Cardiac septum (tissue), 1 donor: Measurements from ENCODE around the gene SGCD. TPM values are rescaled to one million over a fixed set of nuclear protein-coding genes. Genes with fewer than 3 reads are reported as not detected.

Source experiments
- DNase-seq: peaks from one replicate; pipeline ENCODE4 v3.0.0-alpha.2; 2020; ENCODE audit warnings: low spot score
- intact Hi-C: fragments of 100-400 bp; cut with DNase I; formaldehyde crosslinking; loops from one replicate; pipeline ENCODE4 v1.14.0; 2022
- total RNA-seq: library from RNA; stranded (reverse); fragmentation: NEBNext Ultra II Directional; extraction: Animal tissue kit (Norgen Biotek cat#: 25700); gene quantifications from one replicate; pipeline ENCODE4 v1.2.1, GENCODE V29; 2021
- donor health status: DM: no; HTN: no; CAD: no.

SGCD gene
- total RNA-seq, 1 donor from 2014 or later, result 83.1 TPM

DNA sequence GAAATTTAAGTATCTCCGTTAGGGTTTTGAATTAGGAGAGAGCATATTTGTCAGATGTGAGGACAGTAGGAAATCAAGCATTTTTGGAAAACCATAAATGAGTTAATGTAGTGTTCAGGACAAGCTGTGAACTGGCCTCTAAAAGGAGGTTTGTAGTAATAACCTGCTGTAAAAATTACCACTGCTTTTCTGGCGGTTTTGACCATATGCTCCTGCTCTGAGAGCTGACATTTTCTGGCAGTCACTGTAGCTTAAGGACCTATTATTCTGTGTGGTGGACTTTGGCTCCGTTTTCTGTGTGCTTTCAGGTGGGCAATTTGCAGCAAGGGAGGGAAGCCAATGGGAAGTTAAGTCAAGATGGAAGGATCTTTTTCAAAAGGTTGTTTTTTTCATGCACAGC is 111.1 kb downstream of the SGCD start:
- no peak for DNase-seq
- intact Hi-C loops, result no loop called here

DNA sequence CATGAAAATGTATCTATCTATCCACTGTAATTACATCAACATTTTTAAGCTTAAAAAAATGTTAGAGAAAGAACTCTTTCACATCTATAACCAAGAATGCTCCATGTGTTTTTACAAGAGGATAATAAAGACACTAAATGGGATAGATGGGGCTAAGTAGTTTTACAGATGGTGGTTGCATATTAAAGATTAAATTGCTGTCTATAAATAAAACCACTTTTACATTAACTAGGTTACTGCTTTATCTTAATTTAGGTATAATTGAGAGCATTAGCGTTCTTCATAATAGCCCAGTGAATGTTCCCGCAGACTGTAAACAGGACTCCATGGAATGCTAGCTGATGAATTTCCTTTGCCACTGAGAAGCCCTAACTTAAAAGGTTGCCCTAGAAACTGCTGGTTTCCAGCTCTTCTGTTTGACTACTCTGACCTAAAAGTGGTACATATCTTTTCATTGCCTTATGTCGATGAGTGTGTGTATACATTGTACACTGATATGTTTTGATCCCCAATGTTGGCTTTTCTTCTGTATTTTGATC is 117.9 kb downstream of the SGCD start:
- intact Hi-C loops, result no loop called here
- no peak for DNase-seq

DNA sequence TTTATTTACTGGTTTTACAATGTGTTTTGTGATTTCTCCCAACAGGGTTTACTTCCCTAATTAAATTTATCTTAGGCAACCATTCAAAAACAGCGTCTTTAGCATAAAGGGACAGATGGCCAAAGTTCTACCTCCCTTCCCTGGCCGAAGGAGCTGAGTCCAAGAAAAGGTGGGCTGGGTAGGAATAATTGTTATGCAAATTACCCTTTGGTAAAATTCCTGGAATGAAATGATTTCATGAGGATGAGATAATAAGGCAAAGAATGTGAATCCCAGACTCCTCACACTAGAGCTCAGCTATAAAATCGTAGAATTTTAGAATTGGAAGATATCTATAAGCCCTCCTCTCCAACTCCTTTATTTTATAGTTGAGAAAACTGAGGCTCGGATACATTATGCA is 119.6 kb downstream of the SGCD start:
- DNase-seq, result no peak
- intact Hi-C loops, result no loop called here

DNA sequence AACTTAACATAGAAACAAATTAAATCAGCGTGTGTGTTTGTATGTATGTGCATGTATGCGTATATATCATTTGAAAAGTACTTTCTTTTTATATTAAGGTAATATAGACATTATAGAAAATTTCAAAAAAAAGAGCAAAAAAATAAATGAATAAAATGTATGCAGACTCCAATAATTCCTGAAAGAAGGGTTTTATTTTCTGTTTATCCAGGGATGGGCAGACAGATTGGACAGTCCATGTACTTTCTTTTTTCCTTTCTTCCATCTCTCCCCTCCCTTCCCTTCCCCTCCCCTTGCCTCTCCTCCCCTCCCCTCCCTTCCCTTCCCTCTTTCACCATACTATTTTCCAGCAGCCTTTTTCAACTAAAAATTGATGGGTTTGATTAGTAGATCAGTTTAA is 123.8 kb downstream of the SGCD start:
- no peak for DNase-seq
- intact Hi-C loops, result no loop called here

DNA sequence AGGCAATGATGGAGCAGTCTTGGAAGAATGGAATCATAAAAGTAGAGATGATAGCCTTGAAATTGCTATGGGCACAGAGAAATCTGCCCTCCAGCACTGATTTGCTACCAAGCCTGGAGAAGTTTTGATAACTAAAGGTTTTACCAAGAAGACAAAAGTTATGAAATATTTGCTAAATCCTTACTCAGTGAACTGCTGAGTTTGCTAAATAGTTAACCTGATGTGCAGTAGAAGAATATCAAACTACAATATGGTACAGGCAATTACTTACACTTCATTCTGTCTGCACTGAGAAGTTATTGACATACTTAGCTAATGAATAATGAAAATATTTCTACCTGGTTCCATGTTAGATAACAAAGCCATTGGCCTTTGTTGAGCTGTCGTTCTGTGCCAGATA is 124.5 kb downstream of the SGCD start:
- intact Hi-C loops, result no loop called here
- DNase-seq, result no peak

DNA sequence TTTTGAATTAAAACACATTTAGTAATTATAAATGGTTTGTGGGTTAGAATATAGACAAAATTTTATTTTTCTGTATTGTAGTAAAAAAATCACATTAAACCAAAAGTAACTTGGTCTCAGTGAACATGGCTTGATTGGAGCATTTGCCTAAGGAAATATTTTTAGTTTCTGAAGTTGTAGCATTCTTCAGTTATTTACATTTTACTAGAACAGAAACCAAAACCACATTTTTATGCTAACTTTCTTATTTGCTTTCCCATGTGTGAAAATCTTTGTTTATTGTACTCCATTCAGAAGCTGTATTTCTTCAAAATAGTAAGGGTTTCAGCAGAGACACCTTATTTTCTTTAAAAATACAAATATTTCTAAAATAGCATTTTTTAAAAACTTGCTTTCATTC is 129.9 kb downstream of the SGCD start:
- no peak for DNase-seq
- intact Hi-C loops, result no loop called here

DNA sequence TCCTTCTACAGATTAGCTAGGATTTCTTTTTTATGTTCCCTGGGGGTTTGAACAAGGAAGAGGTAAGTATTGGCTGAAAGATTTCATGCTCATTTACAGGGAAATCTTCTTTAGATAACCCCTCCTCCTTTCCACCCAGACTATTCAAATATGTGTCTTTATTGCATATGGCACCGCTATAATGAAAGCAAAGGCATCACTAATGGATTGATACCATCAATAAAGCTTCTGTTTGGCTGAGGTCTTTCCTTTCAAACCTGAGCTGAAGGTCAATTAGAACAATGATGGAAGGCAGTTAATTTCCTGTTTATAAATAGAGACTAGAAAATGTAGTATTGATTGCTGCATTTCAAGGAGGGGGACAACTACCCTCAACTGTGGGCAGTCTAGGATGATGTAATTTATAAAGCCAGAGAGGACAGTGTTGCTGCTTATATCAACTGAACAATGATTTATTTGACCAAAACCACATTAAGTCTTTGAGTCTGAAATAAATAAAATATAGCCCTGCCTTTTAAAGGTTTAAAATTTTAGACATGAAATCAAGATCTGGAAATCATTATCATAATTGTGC is 132.9 kb downstream of the SGCD start:
- intact Hi-C loops, result no loop called here
- no peak for DNase-seq

DNA sequence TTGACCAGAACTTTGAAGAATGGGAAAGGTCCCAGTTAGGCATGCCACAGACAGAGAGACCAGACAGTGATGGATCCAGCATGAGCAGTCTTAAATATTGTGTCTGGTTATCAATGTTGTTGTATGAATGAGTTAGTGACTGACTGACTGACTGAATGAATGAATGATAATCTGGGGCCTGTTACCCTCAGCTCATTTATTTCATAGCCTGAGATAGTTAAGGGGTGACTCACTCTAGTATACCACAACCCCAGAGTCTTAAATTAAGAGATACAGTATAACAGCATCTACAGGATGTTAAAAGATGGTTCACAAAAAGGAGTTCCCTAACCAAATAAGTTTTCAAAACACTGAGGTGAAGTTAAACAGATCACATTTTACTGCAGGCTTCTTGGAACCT is 133.5 kb downstream of the SGCD start:
- intact Hi-C loops, result no loop called here
- no peak for DNase-seq

DNA sequence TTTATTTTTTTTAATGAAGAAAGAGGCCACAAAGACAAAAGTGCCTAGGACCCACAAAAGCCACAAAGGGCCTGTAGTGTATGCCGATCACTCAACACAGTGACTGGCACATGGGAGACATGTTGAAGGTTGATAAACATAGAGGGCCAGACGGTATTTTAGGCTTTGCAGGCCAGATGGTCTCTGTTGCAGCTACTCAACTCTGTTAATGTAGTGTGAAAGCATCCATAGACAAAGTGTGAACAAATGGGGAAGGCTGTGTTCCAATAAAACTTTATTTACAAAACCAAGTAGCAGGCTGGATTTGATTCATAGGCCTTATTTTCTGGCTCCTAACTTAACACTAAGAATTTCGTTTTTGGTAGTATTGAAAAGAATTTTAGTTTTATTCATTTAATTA is 139.9 kb downstream of the SGCD start:
- intact Hi-C loops, result no loop called here
- DNase-seq, result no peak

DNA sequence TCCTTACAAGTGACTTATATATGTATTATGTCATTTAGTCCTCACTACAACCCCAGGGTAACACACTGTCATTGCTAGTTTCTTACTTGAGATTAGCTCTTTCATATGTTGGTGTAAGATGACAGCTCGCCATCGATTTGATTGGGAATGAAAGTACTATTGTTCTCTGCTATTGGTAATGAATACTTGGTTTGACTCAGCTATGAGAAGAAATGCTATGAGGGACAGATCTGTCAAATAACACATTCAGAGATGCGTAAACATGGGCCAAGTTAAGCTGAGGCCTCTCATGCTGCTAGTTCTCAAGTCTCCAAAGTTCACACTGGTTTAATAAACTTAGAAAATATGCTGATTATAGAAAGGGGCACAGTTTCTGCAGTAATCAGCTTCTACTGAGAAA is 142.7 kb downstream of the SGCD start:
- no peak for DNase-seq
- intact Hi-C loops, result no loop called here

DNA sequence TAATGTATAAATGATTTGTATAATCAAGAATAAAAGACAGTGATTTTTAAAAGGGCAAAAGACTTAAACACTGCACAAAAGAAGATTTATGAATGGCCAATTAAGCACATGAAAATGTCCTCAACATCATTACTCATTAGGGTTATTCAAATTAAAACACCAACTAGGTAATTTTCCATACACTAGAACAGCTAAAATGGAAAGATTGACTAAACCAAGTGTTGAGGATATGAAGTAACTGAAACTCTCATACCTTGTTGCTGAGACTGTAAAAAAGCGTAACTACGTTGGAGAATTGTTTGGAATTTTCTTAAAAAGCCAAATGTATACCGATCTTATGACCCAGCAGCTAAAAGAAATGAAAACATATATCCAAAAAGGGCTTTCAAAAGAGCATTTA is 144.9 kb downstream of the SGCD start:
- DNase-seq, result no peak
- intact Hi-C loops, result no loop called here

DNA sequence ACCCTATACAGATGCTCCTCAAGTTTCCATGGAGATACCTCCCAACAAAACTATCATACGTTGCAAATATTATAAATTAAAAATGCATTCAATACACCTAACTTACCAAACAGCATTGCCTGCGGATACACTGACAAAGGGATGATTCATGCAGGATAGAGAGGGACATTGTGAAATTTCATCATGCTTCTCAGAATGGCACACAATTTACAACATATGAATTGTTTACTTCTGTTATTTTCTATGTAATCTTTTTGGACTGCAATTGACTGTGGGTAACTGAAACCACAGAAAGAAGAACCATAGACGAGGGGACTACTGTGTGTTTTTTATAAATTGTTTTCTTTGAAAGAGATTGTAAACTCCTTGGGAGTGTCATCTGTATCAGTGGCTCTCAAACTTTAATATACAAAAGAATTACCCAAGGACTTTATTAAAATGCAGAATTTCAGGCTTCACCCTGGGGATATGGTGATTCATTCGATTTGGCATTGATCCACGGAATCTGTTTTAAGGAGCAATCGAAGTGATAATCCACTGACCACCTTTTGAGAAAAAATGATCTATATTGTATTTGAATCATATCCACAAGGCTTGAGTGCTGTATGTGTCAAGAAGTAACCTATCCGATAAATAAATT is 146.4 kb downstream of the SGCD start:
- intact Hi-C loops, result no loop called here
- DNase-seq, result no peak

DNA sequence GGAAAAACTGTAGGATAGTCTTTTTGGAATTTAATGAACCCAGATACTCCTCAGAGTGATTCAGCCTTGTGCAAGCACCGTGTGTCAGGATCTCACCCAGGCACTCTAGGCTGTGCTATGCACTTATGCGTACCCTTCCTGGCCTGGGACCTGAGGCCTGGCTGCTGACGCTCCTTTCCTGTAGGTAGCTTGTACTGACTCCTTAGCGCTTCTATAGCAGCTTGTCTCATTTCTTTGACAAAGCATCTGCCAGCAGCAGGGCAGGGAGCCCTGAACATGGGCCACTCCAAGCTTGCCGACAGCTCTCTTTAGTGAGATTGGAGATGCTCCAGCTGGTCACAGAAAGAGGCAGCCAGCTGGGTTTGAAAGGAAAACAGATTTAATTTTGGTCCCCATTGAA is 147.3 kb downstream of the SGCD start:
- no peak for DNase-seq
- intact Hi-C loops, result no loop called here

DNA sequence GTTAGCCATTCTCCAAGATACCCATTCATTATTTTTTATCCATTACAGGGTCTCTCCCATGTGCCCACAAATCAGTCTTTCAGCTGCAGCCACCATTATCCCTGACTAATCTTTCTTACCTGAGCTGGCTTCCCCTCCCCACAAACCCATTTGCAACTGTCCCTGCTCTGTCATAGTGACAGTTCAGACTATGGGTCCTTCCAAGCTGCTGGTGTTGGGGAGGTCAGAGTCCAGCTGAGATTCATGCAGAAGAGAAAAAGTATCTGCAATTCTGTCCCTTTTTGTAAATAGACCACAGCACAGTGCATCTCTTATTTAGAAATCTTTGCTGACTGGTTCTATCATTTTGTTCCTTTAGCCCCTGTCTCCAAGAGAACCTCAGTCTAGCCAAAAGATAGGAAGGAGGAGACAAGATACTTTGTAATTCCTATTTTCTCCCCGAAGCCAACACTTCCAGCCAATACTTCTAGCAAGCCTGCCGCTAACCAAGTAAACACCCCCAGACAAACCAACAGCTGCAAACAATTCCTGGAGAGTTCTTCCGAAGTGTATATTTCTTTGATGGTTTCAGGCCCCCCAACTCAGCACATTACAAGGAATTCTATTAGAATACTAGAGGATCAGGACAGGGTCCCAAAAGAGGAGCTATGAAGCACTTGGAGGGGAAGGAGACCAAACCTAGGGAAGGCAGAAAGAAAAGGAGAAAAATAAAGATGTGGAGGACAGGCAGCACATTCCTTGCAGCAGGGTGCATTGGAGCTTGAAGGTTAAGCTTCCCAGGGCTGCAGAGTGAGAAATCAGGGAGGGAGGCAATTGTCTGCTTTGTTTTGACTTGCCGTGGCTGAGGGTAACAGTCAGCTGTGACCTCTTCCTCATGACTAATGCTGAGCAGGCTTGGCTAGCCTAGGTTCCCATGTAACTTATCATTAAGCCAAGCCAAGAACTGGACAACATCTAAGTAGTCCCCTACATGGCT is 148.5 kb downstream of the SGCD start:
- no peak for DNase-seq
- intact Hi-C loops, result no loop called here

DNA sequence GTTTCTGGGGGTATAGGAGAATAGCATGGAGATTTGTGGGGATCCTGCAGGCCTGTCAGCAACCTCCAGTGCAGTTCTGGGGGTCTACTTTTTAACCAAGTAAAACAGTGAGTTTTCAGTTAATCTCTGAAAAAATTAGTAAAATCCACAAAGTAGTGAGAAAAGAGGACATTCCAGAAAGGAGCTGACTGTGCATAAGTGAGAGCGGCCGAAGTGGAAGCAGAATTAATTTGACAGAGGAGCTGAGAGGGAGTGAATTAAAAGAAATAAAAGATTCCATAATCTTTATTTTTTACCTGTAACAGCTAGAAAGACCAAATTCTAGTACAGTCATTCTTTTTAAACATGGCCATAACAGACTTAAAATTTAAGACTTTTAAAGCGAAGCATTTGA is 149.2 kb downstream of the SGCD start:
- intact Hi-C loops, result no loop called here
- DNase-seq, result no peak

DNA sequence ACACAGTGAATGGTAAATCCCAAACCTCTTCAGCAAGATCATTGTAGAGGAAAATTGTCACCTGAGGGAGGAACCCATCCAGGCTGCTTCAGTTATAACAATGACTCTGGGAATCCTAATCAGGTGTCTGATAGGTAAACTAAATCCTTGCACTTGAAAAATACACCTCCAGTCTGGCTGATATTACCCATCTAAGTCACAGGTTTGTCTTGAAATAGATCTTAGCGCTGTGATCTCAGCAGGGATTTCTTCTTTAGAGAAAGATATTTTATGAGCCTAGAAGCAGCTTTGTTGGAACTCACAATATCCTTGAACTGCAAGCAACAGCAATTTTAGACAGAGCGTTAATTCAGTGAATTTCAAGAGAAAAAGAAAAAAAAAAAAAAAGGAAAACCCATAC is 149.7 kb downstream of the SGCD start:
- intact Hi-C loops, result no loop called here
- no peak for DNase-seq

DNA sequence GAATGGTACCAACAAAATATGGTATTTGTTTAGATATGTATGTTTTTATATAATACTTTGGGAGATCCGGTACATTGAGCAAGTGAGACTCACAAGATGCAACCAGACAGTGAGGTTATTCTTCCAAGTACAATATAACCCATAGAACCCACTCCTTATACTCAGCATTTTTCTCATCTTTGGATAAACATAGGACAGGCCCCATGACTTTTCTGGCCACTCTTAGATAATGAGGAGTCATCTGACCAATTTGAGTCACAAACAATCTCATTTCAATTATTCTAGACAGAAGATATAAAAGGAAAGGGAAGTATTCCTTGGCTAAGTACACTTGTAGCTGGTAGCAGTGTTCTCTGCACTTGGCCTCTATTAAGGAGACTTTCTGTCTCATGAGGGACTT is 150.2 kb downstream of the SGCD start:
- no peak for DNase-seq
- intact Hi-C loops, result no loop called here

DNA sequence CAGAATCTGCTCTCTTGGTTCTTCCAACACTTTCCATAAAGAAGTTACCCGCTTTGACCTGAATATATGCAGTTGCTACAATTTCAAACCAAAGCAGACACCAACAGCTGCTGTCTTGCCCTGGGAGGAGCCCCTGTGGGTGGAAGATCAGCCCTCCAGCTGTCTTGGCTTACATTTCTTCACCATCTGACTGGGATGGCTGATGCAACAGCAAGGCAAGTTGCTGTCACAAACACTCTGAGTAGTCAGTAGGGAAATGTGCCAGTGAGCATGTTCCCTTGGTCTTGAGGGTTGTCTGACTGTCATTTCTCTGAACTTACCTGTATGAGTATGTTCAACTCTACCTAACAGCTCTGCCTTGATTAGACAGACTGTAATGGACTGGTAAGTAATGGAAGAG is 152.9 kb downstream of the SGCD start:
- intact Hi-C loops, result no loop called here
- DNase-seq, result no peak

DNA sequence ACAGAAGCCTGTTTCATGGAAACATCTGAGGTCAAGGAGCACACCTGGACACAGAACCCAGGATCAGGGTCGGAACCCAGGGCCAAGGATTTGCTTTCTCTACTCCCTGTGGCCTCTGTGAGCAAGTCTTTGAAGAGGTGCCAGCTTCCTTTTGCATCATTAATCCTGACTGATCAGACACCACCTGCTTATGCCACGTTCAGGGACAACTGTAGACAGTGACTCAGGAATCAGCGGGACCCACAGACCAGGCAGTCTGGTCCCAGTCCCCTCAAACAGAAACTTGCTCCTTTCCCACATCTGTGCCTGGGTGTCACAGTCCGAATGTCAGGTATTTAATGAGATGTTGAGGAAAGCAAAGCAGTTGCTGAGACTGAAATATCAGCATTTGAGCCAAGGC is 154.8 kb downstream of the SGCD start:
- intact Hi-C loops, result no loop called here
- no peak for DNase-seq

DNA sequence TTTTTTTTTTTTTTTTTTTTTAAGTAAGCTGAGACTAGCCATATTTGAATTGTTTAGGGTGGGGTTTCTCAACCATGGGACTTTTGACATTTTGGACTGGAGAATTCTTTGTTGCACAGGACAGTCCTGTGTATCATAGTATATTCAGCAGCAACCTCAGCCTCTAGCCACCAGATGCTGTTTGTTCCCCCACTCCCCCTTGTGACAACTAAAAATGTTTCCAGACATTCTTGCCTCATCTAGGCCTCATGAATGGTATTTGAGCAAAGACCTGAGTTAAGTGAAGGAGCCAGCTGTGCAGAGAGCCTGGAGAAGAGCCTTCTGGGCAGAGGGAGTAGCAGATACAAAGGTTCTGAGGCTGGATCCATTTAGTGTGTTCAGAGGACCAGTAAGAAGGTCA is 155.9 kb downstream of the SGCD start:
- intact Hi-C loops, result no loop called here
- DNase-seq, result no peak
